ENCODE results near the gene SNX32.

Gene SNX32

GRCh38 chr11:65869643-65870306 lies 36.0 kb downstream of the SNX32 start:
- no peak for DNase-seq

GRCh38 chr11:65870307-65870658 lies 36.5 kb downstream of the SNX32 start:
- DNase-seq: no peak

GRCh38 chr11:65870706-65871681 lies 37.2 kb downstream of the SNX32 start:
- DNase-seq: no peak

- DNase-seq: no peak
Observed at GRCh38 chr11:65871811-65872548, 38.2 kb downstream of the SNX32 start.

GRCh38 chr11:65872586-65873317 lies 39.0 kb downstream of the SNX32 start, which contains the start of gene EFEMP2:
Gene EFEMP2 (minus strand): TSS chr11:65872800. CDS start chr11:65872354, 446 bp downstream.
- DNase-seq: no peak

GRCh38 chr11:65873318-65874156 lies 39.8 kb downstream of the SNX32 start:
- peak; percentile 94 for DNase-seq

- no peak for DNase-seq
Observed at GRCh38 chr11:65879617-65880016, 45.9 kb downstream of the SNX32 start, which contains the start of gene CTSW. Gene CTSW (plus strand): TSS chr11:65879837. CDS start chr11:65879855, 18 bp downstream.

GRCh38 chr11:65880027-65880426 lies 46.3 kb downstream of the SNX32 start:
- no peak for DNase-seq

GRCh38 chr11:65880844-65881421 lies 47.2 kb downstream of the SNX32 start:
- DNase-seq: no peak

- DNase-seq: no peak
Observed at GRCh38 chr11:65882120-65883057, 48.6 kb downstream of the SNX32 start.

GRCh38 chr11:65883058-65883761 lies 49.4 kb downstream of the SNX32 start:
- no peak for DNase-seq

- no peak for DNase-seq
Observed at GRCh38 chr11:65883786-65884715, 50.3 kb downstream of the SNX32 start.

GRCh38 chr11:65884716-65885092 lies 50.9 kb downstream of the SNX32 start:
- DNase-seq: peak; percentile 82

- no peak for DNase-seq
Observed at GRCh38 chr11:65885231-65885630, 51.5 kb downstream of the SNX32 start.

- no peak for DNase-seq
Observed at GRCh38 chr11:65885808-65886536, 52.2 kb downstream of the SNX32 start.

GRCh38 chr11:65886826-65887722 lies 53.3 kb downstream of the SNX32 start:
- no peak for DNase-seq
